Transverse colon (tissue), 3 donors: ENCODE data around the gene PHACTR3.

Experiments used
- POLR2A ChIP-seq: fragments of 450-650 bp; IDR thresholded peaks from one replicate; pipeline ENCODE4 v1.6.1; 2016; ENCODE audit warnings: antibody characterized with exemption, mild to moderate bottlenecking, moderate library complexity
- TF ChIP-seq, protein P1 (sequence below), 5 experiments: fragments of 200-600 bp in 3 of 5; fragments of 450-650 bp in 2 of 5; sonication (generic) in 3 of 5; IDR thresholded peaks; 1 replicate in 2 of 5; 2 replicates in 3 of 5; pipeline ENCODE4 v1.5.1; 2016 to 2017; ENCODE audit warnings: antibody characterized with exemption in 5 of 5, inconsistent platforms in 3 of 5, mild to moderate bottlenecking in 2 of 5, moderate library complexity in 1 of 5

DNA sequence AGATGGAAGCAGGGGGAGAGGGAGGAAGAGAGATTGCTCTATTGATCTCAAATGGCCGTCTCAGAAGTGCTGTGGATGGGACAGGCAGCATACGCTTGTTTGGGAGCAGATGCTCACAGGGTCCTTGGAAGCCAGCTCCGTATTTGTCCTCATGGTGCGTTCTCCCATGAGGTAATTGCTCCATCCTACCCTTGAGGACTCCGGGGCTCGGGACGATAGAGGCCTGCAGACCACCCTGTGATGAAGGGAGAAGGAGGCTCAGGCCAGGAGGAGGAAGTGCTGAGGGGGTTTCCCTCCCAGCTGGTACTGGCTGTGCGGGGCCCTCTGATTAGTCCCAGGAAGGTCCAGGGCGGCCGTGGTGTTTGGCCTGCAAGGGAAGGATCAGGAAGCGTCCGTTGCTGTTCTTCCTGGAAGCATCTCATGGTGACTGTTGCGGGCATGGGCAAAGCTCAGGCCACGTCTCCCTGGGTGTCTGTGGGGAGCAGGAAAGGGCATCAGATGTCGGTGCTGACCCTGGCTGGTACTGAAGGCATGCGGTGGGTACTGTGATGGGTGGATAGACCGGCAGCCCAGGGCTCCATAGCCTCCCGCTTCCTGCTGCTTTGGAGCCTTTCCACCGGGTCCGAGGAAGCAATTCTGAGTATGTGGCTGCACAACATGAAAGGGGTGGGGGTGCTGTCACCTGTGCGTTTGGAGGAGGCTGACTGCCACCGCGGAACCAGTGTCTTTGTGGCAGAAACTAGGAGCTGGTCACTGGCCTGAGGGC is 170.8 kb downstream of the PHACTR3 start:
- TF ChIP-seq, protein P1, sequence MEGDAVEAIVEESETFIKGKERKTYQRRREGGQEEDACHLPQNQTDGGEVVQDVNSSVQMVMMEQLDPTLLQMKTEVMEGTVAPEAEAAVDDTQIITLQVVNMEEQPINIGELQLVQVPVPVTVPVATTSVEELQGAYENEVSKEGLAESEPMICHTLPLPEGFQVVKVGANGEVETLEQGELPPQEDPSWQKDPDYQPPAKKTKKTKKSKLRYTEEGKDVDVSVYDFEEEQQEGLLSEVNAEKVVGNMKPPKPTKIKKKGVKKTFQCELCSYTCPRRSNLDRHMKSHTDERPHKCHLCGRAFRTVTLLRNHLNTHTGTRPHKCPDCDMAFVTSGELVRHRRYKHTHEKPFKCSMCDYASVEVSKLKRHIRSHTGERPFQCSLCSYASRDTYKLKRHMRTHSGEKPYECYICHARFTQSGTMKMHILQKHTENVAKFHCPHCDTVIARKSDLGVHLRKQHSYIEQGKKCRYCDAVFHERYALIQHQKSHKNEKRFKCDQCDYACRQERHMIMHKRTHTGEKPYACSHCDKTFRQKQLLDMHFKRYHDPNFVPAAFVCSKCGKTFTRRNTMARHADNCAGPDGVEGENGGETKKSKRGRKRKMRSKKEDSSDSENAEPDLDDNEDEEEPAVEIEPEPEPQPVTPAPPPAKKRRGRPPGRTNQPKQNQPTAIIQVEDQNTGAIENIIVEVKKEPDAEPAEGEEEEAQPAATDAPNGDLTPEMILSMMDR (IDR thresholded peaks at IDR 0.05), result no peak
- no peak for TF ChIP-seq POLR2A
